ENCODE data around the gene FMNL1.

DNA sequence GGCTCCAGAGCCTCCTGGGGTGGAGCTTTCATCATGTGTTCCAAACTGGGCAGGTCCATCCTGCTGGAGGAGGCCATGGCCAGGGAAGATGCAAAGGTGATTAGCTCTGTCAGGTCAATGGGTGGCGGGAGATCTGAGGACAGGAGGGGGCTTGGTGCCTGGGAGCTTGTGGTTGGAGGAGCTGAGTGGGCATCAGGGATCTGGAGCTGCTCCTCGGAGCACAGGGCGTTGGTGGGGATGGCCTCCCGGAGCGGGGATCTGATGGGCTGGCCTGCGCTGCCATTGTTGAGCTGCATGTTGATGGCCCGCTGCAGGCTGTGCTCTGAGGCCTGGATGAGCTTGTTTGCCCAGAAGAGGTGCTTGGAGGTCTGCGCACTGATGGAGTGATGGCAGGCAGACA, 33.7 kb downstream of the FMNL1 start:
- TF ChIP-seq, protein P1, sequence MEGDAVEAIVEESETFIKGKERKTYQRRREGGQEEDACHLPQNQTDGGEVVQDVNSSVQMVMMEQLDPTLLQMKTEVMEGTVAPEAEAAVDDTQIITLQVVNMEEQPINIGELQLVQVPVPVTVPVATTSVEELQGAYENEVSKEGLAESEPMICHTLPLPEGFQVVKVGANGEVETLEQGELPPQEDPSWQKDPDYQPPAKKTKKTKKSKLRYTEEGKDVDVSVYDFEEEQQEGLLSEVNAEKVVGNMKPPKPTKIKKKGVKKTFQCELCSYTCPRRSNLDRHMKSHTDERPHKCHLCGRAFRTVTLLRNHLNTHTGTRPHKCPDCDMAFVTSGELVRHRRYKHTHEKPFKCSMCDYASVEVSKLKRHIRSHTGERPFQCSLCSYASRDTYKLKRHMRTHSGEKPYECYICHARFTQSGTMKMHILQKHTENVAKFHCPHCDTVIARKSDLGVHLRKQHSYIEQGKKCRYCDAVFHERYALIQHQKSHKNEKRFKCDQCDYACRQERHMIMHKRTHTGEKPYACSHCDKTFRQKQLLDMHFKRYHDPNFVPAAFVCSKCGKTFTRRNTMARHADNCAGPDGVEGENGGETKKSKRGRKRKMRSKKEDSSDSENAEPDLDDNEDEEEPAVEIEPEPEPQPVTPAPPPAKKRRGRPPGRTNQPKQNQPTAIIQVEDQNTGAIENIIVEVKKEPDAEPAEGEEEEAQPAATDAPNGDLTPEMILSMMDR (IDR thresholded peaks at IDR 0.05): no peak
- TF ChIP-seq POLR2A (IDR thresholded peaks at IDR 0.05): no peak
